ENCODE results near the gene NTRK3.

The NTRK3 gene

GRCh38 chr15:87919064-87919463 lies 337.5 kb downstream of the NTRK3 start (continued):
- TF ChIP-seq ESRRG (CRISPR knock-in tag; IDR thresholded peaks at IDR 0.05): no peak
- no peak for TF ChIP-seq PPARA (CRISPR knock-in tag; IDR thresholded peaks at IDR 0.05; ENCODE audit: borderline replicate concordance)
- TF ChIP-seq SNAI2 (CRISPR knock-in tag; IDR thresholded peaks at IDR 0.05): no peak
- TF ChIP-seq ZNF70 (CRISPR knock-in tag; IDR thresholded peaks at IDR 0.05): no peak

DNA sequence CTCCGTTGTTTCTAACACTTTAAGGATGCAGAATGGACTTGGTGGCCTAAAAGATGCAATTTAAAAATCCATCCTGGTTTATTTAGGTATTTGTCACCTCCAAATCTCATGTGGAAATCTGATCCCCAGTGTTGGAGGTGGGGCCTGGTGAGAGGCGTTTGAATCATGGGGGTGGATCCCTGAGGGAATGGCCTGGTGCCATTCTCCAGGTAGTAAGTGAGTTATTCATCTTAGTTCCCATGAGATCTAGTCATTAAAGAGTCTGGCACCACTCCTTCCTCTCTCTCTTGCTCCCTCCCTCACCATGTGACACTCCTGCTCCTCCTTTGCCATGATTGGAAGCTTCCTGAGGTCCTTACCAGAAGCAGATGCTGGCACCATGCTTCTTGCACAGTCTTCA lies 339.1 kb downstream of the NTRK3 start:
- ATAC-seq: no peak
- TF ChIP-seq ZNF8 (CRISPR knock-in tag; IDR thresholded peaks at IDR 0.05) (no peak), ZFP3 (CRISPR knock-in tag; IDR thresholded peaks at IDR 0.05) (no peak), CSRNP3 (CRISPR knock-in tag; IDR thresholded peaks at IDR 0.05) (no peak), PPARA (CRISPR knock-in tag; IDR thresholded peaks at IDR 0.05; ENCODE audit: borderline replicate concordance) (no peak), CREB5 (CRISPR knock-in tag; IDR thresholded peaks at IDR 0.05; ENCODE audit: low read depth) (no peak), TSHZ2 (CRISPR knock-in tag; IDR thresholded peaks at IDR 0.05) (no peak)

DNA sequence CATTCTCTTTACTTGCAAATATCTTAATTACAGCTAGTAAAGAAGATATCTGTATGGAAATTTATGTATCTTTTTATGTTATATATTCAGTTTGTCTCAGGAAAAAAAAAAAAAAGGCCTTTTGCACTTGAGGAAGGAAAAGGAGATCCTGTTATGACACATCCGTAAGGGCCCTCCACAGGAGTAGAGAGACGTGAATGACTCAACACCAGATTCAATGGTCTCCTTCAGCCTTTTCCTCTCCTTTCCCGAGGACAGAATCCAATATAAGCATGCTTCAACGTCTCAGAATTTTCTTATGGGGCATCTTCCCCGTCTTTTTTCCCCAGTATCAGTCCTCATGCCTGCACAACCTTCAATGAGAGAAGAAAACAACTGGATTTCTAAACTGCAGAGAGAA lies 340.3 kb downstream of the NTRK3 start:
- no peak for ATAC-seq
- no peak for TF ChIP-seq TOX (CRISPR knock-in tag; IDR thresholded peaks at IDR 0.05; ENCODE audit: borderline replicate concordance)
- TF ChIP-seq OSR1 (CRISPR knock-in tag; IDR thresholded peaks at IDR 0.05): no peak
- TF ChIP-seq ZNF8 (CRISPR knock-in tag; IDR thresholded peaks at IDR 0.05): no peak
- no peak for TF ChIP-seq ESRRG (CRISPR knock-in tag; IDR thresholded peaks at IDR 0.05)
- TF ChIP-seq ZNF70 (CRISPR knock-in tag; IDR thresholded peaks at IDR 0.05): no peak
- TF ChIP-seq ISL1 (CRISPR knock-in tag; IDR thresholded peaks at IDR 0.05): no peak
- TF ChIP-seq RARB (CRISPR knock-in tag; IDR thresholded peaks at IDR 0.05): no peak
- no peak for TF ChIP-seq TSHZ2 (CRISPR knock-in tag; IDR thresholded peaks at IDR 0.05)
- no peak for TF ChIP-seq ARNTL (CRISPR knock-in tag; IDR thresholded peaks at IDR 0.05; ENCODE audit: borderline replicate concordance, low read depth)
- TF ChIP-seq ZNF565 (CRISPR knock-in tag; conservative IDR thresholded peaks at IDR 0.05; ENCODE audit: low read depth): no peak
- TF ChIP-seq CREB5 (CRISPR knock-in tag; IDR thresholded peaks at IDR 0.05; ENCODE audit: low read depth): no peak
- TF ChIP-seq BACH2 (CRISPR knock-in tag; IDR thresholded peaks at IDR 0.05; ENCODE audit: borderline replicate concordance): no peak
- TF ChIP-seq CSRNP3 (CRISPR knock-in tag; IDR thresholded peaks at IDR 0.05): no peak
- no peak for TF ChIP-seq CSDC2 (CRISPR knock-in tag; IDR thresholded peaks at IDR 0.05)

All from SK-N-SH treated with all-trans-retinoic acid at 6 μM for 48 hours (cell line).